ENCODE data around the gene CYP2C18.

DNA sequence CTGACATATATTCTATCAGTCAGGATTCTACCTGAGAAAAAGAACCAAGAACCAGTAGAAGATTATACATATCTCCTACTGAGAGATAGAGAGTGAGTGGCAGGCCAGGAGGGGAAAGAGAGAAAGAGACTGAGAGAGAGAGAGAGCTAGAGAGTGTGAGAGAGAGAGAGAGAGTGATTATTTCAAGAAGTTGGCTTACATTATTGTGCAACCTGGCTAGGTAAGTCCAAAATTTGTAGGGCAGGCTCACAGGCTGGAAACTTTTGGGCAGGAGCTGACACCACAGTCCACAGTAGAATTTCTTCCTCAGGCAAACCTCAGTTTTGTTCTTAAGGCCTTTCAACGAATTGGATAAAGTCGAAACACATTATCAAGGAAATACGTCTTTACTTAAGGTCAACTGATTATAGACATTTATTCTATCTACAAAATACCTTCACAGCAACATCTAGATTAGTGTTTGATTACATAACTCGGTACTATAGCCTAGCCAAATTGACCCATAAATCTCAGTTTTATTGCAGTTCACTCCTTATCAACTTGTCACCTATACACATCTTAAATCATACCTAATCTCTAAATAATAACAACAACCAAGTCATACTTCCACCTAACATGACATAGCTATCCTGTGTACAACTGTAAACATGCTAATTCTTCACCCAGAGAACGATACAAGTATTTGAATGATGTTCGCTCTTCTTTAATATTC lies 17.0 kb upstream of the CYP2C18 start:
- TF ChIP-seq CTCF (IDR thresholded peaks at IDR 0.05; ENCODE audit: insufficient read depth, low read depth, low read length) (no peak), EZH2 (IDR thresholded peaks at IDR 0.05; ENCODE audit: insufficient read depth, low read length) (no peak)
